Hepatocyte (in vitro differentiated cells): Measurements from ENCODE around the gene COL4A3. TPM values are rescaled to one million over a fixed set of nuclear protein-coding genes. Genes with fewer than 3 reads are reported as not detected.

Source experiments
- DNase-seq: peaks from one replicate; pipeline ENCODE4 v3.0.0-alpha.2; 2016; ENCODE audit warnings: low spot score
- H2AFZ ChIP-seq: fragments of 200-600 bp; sonication (generic); 2 replicates; pipeline ENCODE4 v1.6.0; 2016; ENCODE audit warnings: antibody characterized with exemption, mild to moderate bottlenecking
- H3K27ac ChIP-seq: fragments of 200-600 bp; sonication (generic); 2 replicates; pipeline ENCODE4 v1.5.1; 2016; ENCODE audit warnings: mild to moderate bottlenecking
- H3K27me3 ChIP-seq: fragments of 200-600 bp; sonication (generic); 2 replicates; pipeline ENCODE4 v1.6.1; 2016
- H3K36me3 ChIP-seq: fragments of 200-600 bp; sonication (generic); replicated peaks from 2 replicates; pipeline ENCODE4 v1.5.1; 2016; ENCODE audit warnings: low read depth; ENCODE audit not compliant: insufficient read depth
- H3K4me1 ChIP-seq: fragments of 200-600 bp; sonication (generic); 2 replicates; pipeline ENCODE4 v1.5.1; 2016; ENCODE audit warnings: mild to moderate bottlenecking, moderate library complexity; ENCODE audit not compliant: insufficient read depth
- H3K4me2 ChIP-seq: fragments of 200-600 bp; sonication (generic); 2 replicates; pipeline ENCODE4 v1.6.0; 2016
- H3K4me3 ChIP-seq: fragments of 200-600 bp; sonication (generic); 2 replicates; pipeline ENCODE4 v1.5.1; 2016; ENCODE audit warnings: mild to moderate bottlenecking
- H3K79me2 ChIP-seq: fragments of 200-600 bp; sonication (generic); 2 replicates; pipeline ENCODE4 v1.6.0; 2017; ENCODE audit warnings: mild to moderate bottlenecking
- H3K9me2 ChIP-seq: fragments of 200-600 bp; sonication (generic); replicated peaks from 2 replicates; pipeline ENCODE4 v1.6.0; 2017; ENCODE audit warnings: mild to moderate bottlenecking; ENCODE audit not compliant: insufficient read depth
- H3K9me3 ChIP-seq: fragments of 200-600 bp; sonication (generic); 2 replicates; pipeline ENCODE4 v1.5.1; 2016; ENCODE audit warnings: low read depth, mild to moderate bottlenecking
- H4K20me1 ChIP-seq: fragments of 200-600 bp; sonication (generic); 2 replicates; pipeline ENCODE4 v1.6.0; 2016; ENCODE audit warnings: mild to moderate bottlenecking; ENCODE audit not compliant: insufficient read depth, poor library complexity, severe bottlenecking
- EZH2 ChIP-seq: fragments of 200-600 bp; sonication (generic); IDR thresholded peaks from 2 replicates; pipeline ENCODE4 v1.6.1; 2016; ENCODE audit warnings: antibody characterized with exemption, mild to moderate bottlenecking, borderline replicate concordance
- EZH2phosphoT487 ChIP-seq: fragments of 200-600 bp; sonication (generic); IDR thresholded peaks from one replicate; pipeline ENCODE4 v1.6.1; 2018; ENCODE audit warnings: antibody characterized with exemption, mild to moderate bottlenecking, low read depth, moderate library complexity; ENCODE audit not compliant: unreplicated experiment, severe bottlenecking
- WGBS: methylation state at CpG from one replicate; pipeline ENCODE4 v1.1.6; 2016; ENCODE audit warnings: low lambda C conversion rate; ENCODE audit errors: missing lambda C conversion rate; 5-methylcytosine and 5-hydroxymethylcytosine counted together
- polyA plus RNA-seq: library from polyadenylated mRNA; unstranded; fragments of >200 nt; fragmentation: Nextera tagmentation; extraction: Ambion mirVana; gene quantifications from 2 replicates; pipeline ENCODE4 v1.2.1, GENCODE V29; 2016
- total RNA-seq: library from RNA; depleted of rRNA; stranded (reverse); fragments of >200 nt; gene quantifications from 2 replicates; pipeline ENCODE4 v1.2.3, GENCODE V29; 2014
- TF ChIP-seq, protein P1 (sequence below): fragments of 200-600 bp; sonication (generic); IDR thresholded peaks from 2 replicates; pipeline ENCODE4 v1.5.1; 2016; ENCODE audit warnings: antibody characterized with exemption, mild to moderate bottlenecking; ENCODE audit not compliant: poor library complexity

Gene COL4A3
- total and polyA plus RNA-seq, 2 experiments from 2014 or later, result 0.50 TPM; not detected in 1

GRCh38 chr2:227234429-227234828, 70.0 kb downstream of the COL4A3 start:
- H2AFZ ChIP-seq, result no peak overlapping the region
- TF ChIP-seq EZH2, result no peak
- TF ChIP-seq, protein P1, sequence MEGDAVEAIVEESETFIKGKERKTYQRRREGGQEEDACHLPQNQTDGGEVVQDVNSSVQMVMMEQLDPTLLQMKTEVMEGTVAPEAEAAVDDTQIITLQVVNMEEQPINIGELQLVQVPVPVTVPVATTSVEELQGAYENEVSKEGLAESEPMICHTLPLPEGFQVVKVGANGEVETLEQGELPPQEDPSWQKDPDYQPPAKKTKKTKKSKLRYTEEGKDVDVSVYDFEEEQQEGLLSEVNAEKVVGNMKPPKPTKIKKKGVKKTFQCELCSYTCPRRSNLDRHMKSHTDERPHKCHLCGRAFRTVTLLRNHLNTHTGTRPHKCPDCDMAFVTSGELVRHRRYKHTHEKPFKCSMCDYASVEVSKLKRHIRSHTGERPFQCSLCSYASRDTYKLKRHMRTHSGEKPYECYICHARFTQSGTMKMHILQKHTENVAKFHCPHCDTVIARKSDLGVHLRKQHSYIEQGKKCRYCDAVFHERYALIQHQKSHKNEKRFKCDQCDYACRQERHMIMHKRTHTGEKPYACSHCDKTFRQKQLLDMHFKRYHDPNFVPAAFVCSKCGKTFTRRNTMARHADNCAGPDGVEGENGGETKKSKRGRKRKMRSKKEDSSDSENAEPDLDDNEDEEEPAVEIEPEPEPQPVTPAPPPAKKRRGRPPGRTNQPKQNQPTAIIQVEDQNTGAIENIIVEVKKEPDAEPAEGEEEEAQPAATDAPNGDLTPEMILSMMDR, result no peak
- TF ChIP-seq EZH2phosphoT487, result no peak
- H3K9me3 ChIP-seq, result no peaks in the 10 kb centered on the region
- no peak for DNase-seq
- no peak overlapping the region for H3K27ac ChIP-seq
- no peak overlapping the region for H3K4me3 ChIP-seq
- no peaks in the 10 kb centered on the region for H3K36me3 ChIP-seq
- H3K4me2 ChIP-seq, result no peak overlapping the region
- no peaks in the 10 kb centered on the region for H3K9me2 ChIP-seq
- H3K4me1 ChIP-seq, result no peaks in the 10 kb centered on the region
- no peaks in the 10 kb centered on the region for H3K27me3 ChIP-seq
- WGBS, result 84% methylated on average over 2 of the region's 2 CpGs
- H3K79me2 ChIP-seq, result no peaks in the 10 kb centered on the region
- no peaks in the 10 kb centered on the region for H4K20me1 ChIP-seq

GRCh38 chr2:227237786-227238185, 73.4 kb downstream of the COL4A3 start:
- H3K27ac ChIP-seq, result no peak overlapping the region
- WGBS, result 32% methylated on average over 5 of the region's 5 CpGs
- peak overlapping the region; percentile 32 for H3K4me2 ChIP-seq
- H3K4me1 ChIP-seq, result no peaks in the 10 kb centered on the region
- no peaks in the 10 kb centered on the region for H3K9me2 ChIP-seq
- no peak overlapping the region for H2AFZ ChIP-seq
- TF ChIP-seq, protein P1, result no peak
- TF ChIP-seq EZH2phosphoT487 (no peak), EZH2 (no peak)
- DNase-seq, result no peak
- no peaks in the 10 kb centered on the region for H4K20me1 ChIP-seq
- no peaks in the 10 kb centered on the region for H3K36me3 ChIP-seq
- H3K9me3 ChIP-seq, result no peaks in the 10 kb centered on the region
- H3K27me3 ChIP-seq, result no peaks in the 10 kb centered on the region
- no peak overlapping the region for H3K4me3 ChIP-seq
- no peaks in the 10 kb centered on the region for H3K79me2 ChIP-seq

DNA sequence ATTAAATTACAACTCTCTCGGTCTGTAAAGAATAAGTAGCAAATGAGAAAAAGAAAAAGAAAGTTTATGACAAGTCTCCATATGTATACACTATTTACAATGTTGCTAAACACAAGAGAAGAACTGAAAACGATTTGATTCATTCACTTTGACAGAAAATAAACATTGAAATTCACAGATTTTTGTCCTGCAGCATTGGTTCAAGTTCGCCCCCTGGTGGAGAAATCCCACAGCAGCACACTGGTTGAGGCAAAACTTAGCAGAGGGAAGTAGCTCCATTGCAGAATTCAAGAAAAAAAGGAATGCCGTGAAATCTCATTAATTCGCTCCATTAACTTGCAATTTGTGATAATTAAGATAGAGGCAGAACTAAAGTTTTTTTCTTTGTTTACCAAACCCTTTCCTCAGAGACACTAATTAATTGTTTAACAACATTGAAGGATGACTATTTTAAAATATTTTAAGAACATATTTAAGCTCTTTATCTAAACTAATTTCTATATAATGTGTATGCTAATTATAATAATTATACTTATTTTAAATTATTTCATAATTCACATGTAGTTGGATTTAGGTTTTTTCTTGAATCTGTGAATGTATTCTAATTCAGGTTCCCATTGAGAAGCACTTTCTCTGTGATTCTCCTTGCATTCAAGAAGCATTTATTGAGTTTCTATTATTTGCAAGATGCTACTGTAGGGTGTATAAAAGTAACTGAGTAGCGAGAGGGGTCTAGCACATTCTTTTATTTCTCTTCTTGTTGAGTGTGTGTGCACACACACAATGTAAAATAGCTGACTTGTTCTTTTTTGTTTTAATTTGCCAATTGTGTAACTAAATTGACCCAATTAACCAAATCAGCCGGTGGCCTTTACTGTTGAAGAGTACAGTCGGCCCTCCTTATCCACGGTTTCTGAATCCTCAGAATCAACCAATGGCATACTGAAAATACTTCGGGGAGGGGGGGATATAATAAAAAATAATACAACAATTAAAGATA, 74.1 kb downstream of the COL4A3 start:
- Histone ChIP-seq H3K4me2 (peak overlapping the region; percentile 32), H3K27me3 (no peaks in the 10 kb centered on the region)
- TF ChIP-seq EZH2phosphoT487 (no peak), EZH2 (no peak)
- TF ChIP-seq, protein P1, result peak; percentile 98

More for the DNA sequence above, 74.1 kb downstream of the COL4A3 start:
- no peaks in the 10 kb centered on the region for H3K36me3 ChIP-seq
- H3K4me1 ChIP-seq, result no peaks in the 10 kb centered on the region
- no peaks in the 10 kb centered on the region for H3K79me2 ChIP-seq
- no peak overlapping the region for H2AFZ ChIP-seq
- no peak overlapping the region for H3K4me3 ChIP-seq
- peak; percentile 82 for DNase-seq
- no peaks in the 10 kb centered on the region for H3K9me2 ChIP-seq
- WGBS, result 38% methylated on average over 10 of the region's 10 CpGs
- H4K20me1 ChIP-seq, result no peaks in the 10 kb centered on the region
- H3K9me3 ChIP-seq, result no peaks in the 10 kb centered on the region
- no peak overlapping the region for H3K27ac ChIP-seq
